HCT116 (cell line): ENCODE results near the gene PDE4B. TPM values are rescaled to one million over a fixed set of nuclear protein-coding genes. Genes with fewer than 3 reads are reported as not detected.

Experiments
- ATAC-seq: fragments of 200-7000 bp; cut with Tn5 transposase; 2 replicates; pipeline ENCODE4 v1.9.1; 2020; ENCODE audit warnings: mild to moderate bottlenecking, moderate library complexity
- BruUV-seq: library from RNA; stranded (reverse); fragments of 400-500 nt; replicated peaks from 2 replicates; lab custom pipeline; 2021; lab: Mats Ljungman, UMichigan
- CTCF ChIA-PET: fragments of 300-600 bp; sonication (Branson Sonifier 250); formaldehyde crosslinking; loops from one replicate; lab custom pipeline; 2021; ENCODE audit warnings: antibody characterized with exemption; lab: Charles Lee
- POLR2A ChIA-PET: fragments of 300-600, 350-600 bp; sonication (Branson Sonifier 250); formaldehyde crosslinking; loops from one replicate; lab custom pipeline; 2021; ENCODE audit warnings: antibody characterized with exemption; lab: Charles Lee
- RAD21 ChIA-PET, 2 experiments: fragments of 300-600 bp; sonication (Branson Sonifier 250); formaldehyde crosslinking; loops; one replicate each; lab custom pipeline; 2023; ENCODE audit warnings: low total read pairs in 2 of 2; ENCODE audit not compliant: uncharacterized antibody in 2 of 2, unreplicated experiment in 2 of 2, low non-redundant PET in 1 of 2; lab: Charles Lee
- DNase-seq: peaks from one replicate; pipeline ENCODE4 v3.0.0-alpha.2; 2010; ENCODE audit warnings: low read depth, low spot score
- H2AFZ ChIP-seq: fragments of 200-600 bp; shearing (Covaris generic), sonication (generic); 2 replicates; pipeline ENCODE4 v1.6.1; 2017; ENCODE audit warnings: low read depth, mixed run types, mixed read lengths, antibody characterized with exemption, low read length; ENCODE audit not compliant: poor library complexity, severe bottlenecking
- H3K27ac ChIP-seq: 2 replicates; pipeline ENCODE4 v1.5.1; 2012; ENCODE audit warnings: low read depth, low read length
- H3K27me3 ChIP-seq: fragments of 200-600 bp; sonication (generic); 2 replicates; pipeline ENCODE4 v1.6.1; 2016; ENCODE audit warnings: mixed run types, low read length, mixed read lengths; ENCODE audit not compliant: insufficient read depth
- H3K36me3 ChIP-seq, 2 experiments: fragments of 200-500 bp in 1 of 2; fragments of 200-600 bp in 1 of 2; sonication (Bioruptor generic) in 1 of 2; sonication (generic) in 1 of 2; 2 replicates each; pipeline versions ENCODE4 v1.5.1 to v1.6.1; 2014 to 2016; ENCODE audit warnings: low read length in 2 of 2, inconsistent platforms in 1 of 2, mixed read lengths in 1 of 2, mixed run types in 1 of 2; ENCODE audit not compliant: insufficient read depth in 2 of 2, control insufficient read depth in 1 of 2
- H3K4me1 ChIP-seq, 2 experiments: fragments of 200-600 bp in 1 of 2; sonication (generic) in 1 of 2; 2 replicates each; pipeline versions ENCODE4 v1.5.1 to v1.6.1; 2012 to 2017; ENCODE audit warnings: low read length in 2 of 2, inconsistent platforms in 1 of 2, mild to moderate bottlenecking in 1 of 2, mixed read lengths in 1 of 2, mixed run types in 1 of 2, moderate library complexity in 1 of 2; ENCODE audit not compliant: insufficient read depth in 2 of 2, control insufficient read depth in 1 of 2
- H3K4me2 ChIP-seq: fragments of 200-600 bp; sonication (generic); 2 replicates; pipeline ENCODE4 v1.6.1; 2017; ENCODE audit warnings: mixed run types, low read length, mixed read lengths
- H3K4me3 ChIP-seq, 2 experiments: fragments of 200-600 bp in 1 of 2; sonication (generic) in 1 of 2; replicated peaks in 1 of 2; 2 replicates each; pipeline ENCODE4 v1.5.1; 2011 to 2016; ENCODE audit warnings: low read length in 2 of 2, control low read depth in 1 of 2, low read depth in 1 of 2, mild to moderate bottlenecking in 1 of 2, mixed read lengths in 1 of 2, mixed run types in 1 of 2
- H3K79me2 ChIP-seq: fragments of 200-600 bp; sonication (generic); 2 replicates; pipeline ENCODE4 v1.6.1; 2017; ENCODE audit warnings: mild to moderate bottlenecking, mixed run types, low read length, moderate library complexity, mixed read lengths; ENCODE audit not compliant: insufficient read depth
- H3K9ac ChIP-seq: fragments of 200-600 bp; sonication (generic); 2 replicates; pipeline ENCODE4 v1.6.1; 2016; ENCODE audit warnings: low read length, mixed read lengths
- H3K9me2 ChIP-seq: fragments of 200-600 bp; sonication (generic), shearing (Covaris generic); 2 replicates; pipeline ENCODE4 v1.6.1; 2017; ENCODE audit warnings: mixed run types, mild to moderate bottlenecking, moderate library complexity; ENCODE audit not compliant: insufficient read depth
- H3K9me3 ChIP-seq, 2 experiments: fragments of 200-500 bp in 1 of 2; fragments of 200-600 bp in 1 of 2; sonication (Bioruptor generic) in 1 of 2; sonication (generic) in 1 of 2; 2 replicates each; pipeline ENCODE4 v1.6.1; 2014 to 2017; ENCODE audit warnings: low read length in 2 of 2, mixed read lengths in 2 of 2, inconsistent platforms in 1 of 2, low read depth in 1 of 2, mild to moderate bottlenecking in 1 of 2, mixed run types in 1 of 2, moderate library complexity in 1 of 2; ENCODE audit not compliant: control insufficient read depth in 1 of 2, insufficient read depth in 1 of 2
- H4K20me1 ChIP-seq: fragments of 200-600 bp; sonication (generic), shearing (Covaris generic); 2 replicates; pipeline ENCODE4 v1.6.1; 2017; ENCODE audit warnings: mixed run types, mild to moderate bottlenecking, moderate library complexity; ENCODE audit not compliant: insufficient read depth
- CTCF ChIP-seq, 3 experiments: fragments of 200-600 bp in 1 of 3; sonication (generic) in 1 of 3; IDR thresholded peaks in 2 of 3; conservative IDR thresholded peaks in 1 of 3; 2 replicates each; pipeline ENCODE4 v1.5.1; 2012 to 2017; ENCODE audit warnings: low read depth in 2 of 3, low read length in 2 of 3, antibody characterized with exemption in 1 of 3, borderline replicate concordance in 1 of 3, control low read depth in 1 of 3, mild to moderate bottlenecking in 1 of 3, mixed read lengths in 1 of 3, mixed run types in 1 of 3, moderate library complexity in 1 of 3; ENCODE audit not compliant: insufficient read depth in 1 of 3
- FOSL1 ChIP-seq: IDR thresholded peaks from 2 replicates; pipeline ENCODE4 v1.6.1; 2012; ENCODE audit warnings: low read depth
- RAD21 ChIP-seq: IDR thresholded peaks from 2 replicates; pipeline ENCODE4 v1.6.1; 2012; ENCODE audit warnings: low read depth, mild to moderate bottlenecking
- SIN3A ChIP-seq: IDR thresholded peaks from 2 replicates; pipeline ENCODE4 v1.6.1; 2012; ENCODE audit warnings: low read depth
- SP1 ChIP-seq: IDR thresholded peaks from 2 replicates; pipeline ENCODE4 v1.6.1; 2012; ENCODE audit warnings: low read depth
- SRF ChIP-seq: IDR thresholded peaks from 2 replicates; pipeline ENCODE4 v1.6.1; 2012; ENCODE audit warnings: low read depth
- TCF7L2 ChIP-seq: IDR thresholded peaks from 2 replicates; pipeline ENCODE4 v1.7.0; 2011; ENCODE audit warnings: borderline replicate concordance, inconsistent platforms; ENCODE audit not compliant: insufficient read depth, insufficient read length; ENCODE audit errors: extremely low read depth
- intact Hi-C: fragments of 100-400 bp; cut with micrococcal nuclease; formaldehyde crosslinking; loops from 2 replicates; pipeline ENCODE4 v1.10.0; 2022
- total RNA-seq: library from RNA; stranded (reverse); gene quantifications from one replicate; pipeline ENCODE4 v1.2.1, GENCODE V29; 2021; ENCODE audit not compliant: unreplicated experiment

The PDE4B gene
- total RNA-seq, 1 experiment from 2014 or later: 76.9 TPM

- Histone ChIP-seq H3K27ac (peak overlapping the region; percentile 96), H3K4me2 (peak overlapping the region; percentile 83), H3K9me2 (no peaks in the 10 kb centered on the region), H3K79me2 (peaks cover 73% of the 10 kb centered on the region), H3K27me3 (no peaks in the 10 kb centered on the region), H3K9me3 (no peaks in the 10 kb centered on the region), H4K20me1 (no peaks in the 10 kb centered on the region), H3K4me3 (peak overlapping the region; percentile 72), H3K4me1 (peaks cover 63 to 93% of the 10 kb centered on the region in 2 experiments), H3K36me3 (peaks cover 0 to 38% of the 10 kb centered on the region in 2 experiments; a peak in 2 of 4 replicates), H2AFZ (no peak overlapping the region), H3K9ac (peak overlapping the region; percentile 81)
- POLR2A ChIA-PET: interaction anchor here (0.8 to 4.0 kb wide), 14 partner anchors 10 to 105 kb away, joined by 3 to 28 read pairs (median 6); no protein-coding TSS in a partner anchor
- intact Hi-C loops: no loop called here
- RAD21 ChIA-PET: interaction anchor here (1.3 to 1.6 kb wide), 4 partner anchors 11 to 62 kb away, joined by 4 to 5 read pairs (median 4); no protein-coding TSS in a partner anchor
- TSS peak; percentile 35 for BruUV-seq
- DNase-seq (no peak), ATAC-seq (peak; percentile 12)
- CTCF ChIA-PET: interaction anchor here (1.4 to 1.6 kb wide), 2 partner anchors 10 to 61 kb away, joined by 4 read pairs; no protein-coding TSS in a partner anchor
- TF ChIP-seq SP1 (0 out of 2 replicates have a peak, but pooled peaks have one; percentile 3), FOSL1 (0 out of 2 replicates have a peak, but pooled peaks have one; percentile 11), RAD21 (no peak), SRF (no peak), TCF7L2 (no peak), CTCF (IDR thresholded peaks at IDR 0.05 in 2 of 3, conservative IDR thresholded peaks at IDR 0.05 in 1 of 3; ENCODE audit: borderline replicate concordance in 1 of 3, insufficient read depth in 1 of 3, low read depth in 2 of 3, low read length in 2 of 3) (no peak), SIN3A (peak; percentile 18; the same call in 1 of the 2 replicates)
Measured at GRCh38 chr1:66332548-66332901, 539.8 kb downstream of the PDE4B start.
